K562 (cell line): Measurements from ENCODE around the gene RSRP1.

Source experiments
- ATF2 ChIP-seq: sonication (generic); formaldehyde crosslinking; IDR thresholded peaks from 2 replicates; pipeline ENCODE4 v1.8.1; 2022; ENCODE audit warnings: missing genetic modification reagents
- ATF7 ChIP-seq: fragments of 450-650 bp; IDR thresholded peaks from 2 replicates; pipeline ENCODE4 v1.7.1; 2014; ENCODE audit warnings: mild to moderate bottlenecking, moderate library complexity
- CTCF ChIP-seq, 3 experiments: IDR thresholded peaks in 2 of 3; conservative IDR thresholded peaks in 1 of 3; 2 replicates each; pipeline ENCODE4 v1.5.1; 2011 to 2012; ENCODE audit warnings: low read length in 3 of 3, mild to moderate bottlenecking in 3 of 3, control low read depth in 2 of 3, improper control_type of control experiment in 1 of 3, inconsistent platforms in 1 of 3, low read depth in 1 of 3, mixed read lengths in 1 of 3, moderate library complexity in 1 of 3; ENCODE audit not compliant: insufficient read depth in 2 of 3
- DACH1 ChIP-seq: fragments of 450-650 bp; IDR thresholded peaks from 2 replicates; pipeline ENCODE4 v1.6.1; 2018; ENCODE audit not compliant: partially characterized antibody
- EGR1 ChIP-seq: fragments of 450-650 bp; conservative IDR thresholded peaks from 2 replicates; pipeline ENCODE4 v1.6.1; 2017; ENCODE audit warnings: mild to moderate bottlenecking
- ELF4 ChIP-seq: fragments of 450-650 bp; formaldehyde crosslinking; IDR thresholded peaks from 2 replicates; pipeline ENCODE4 v1.4.0; 2022; ENCODE audit warnings: missing genetic modification characterization
- FOXJ3 ChIP-seq: sonication (generic); formaldehyde crosslinking; IDR thresholded peaks from 2 replicates; pipeline ENCODE4 v1.4.0; 2020; ENCODE audit warnings: mild to moderate bottlenecking, missing genetic modification reagents
- NBN ChIP-seq: fragments of 450-650 bp; IDR thresholded peaks from 2 replicates; pipeline ENCODE4 v1.6.1; 2016; ENCODE audit warnings: low read depth, mild to moderate bottlenecking
- POLR2AphosphoS5 ChIP-seq: IDR thresholded peaks from 2 replicates; pipeline ENCODE4 v1.6.1; 2011; ENCODE audit warnings: mild to moderate bottlenecking, low read depth, low read length, moderate library complexity; ENCODE audit not compliant: control insufficient read depth, insufficient read depth
- THRA ChIP-seq: fragments of 450-650 bp; IDR thresholded peaks from 2 replicates; pipeline ENCODE4 v1.6.1; 2017; ENCODE audit warnings: mild to moderate bottlenecking, moderate library complexity
- USF1 ChIP-seq: sonication (generic); formaldehyde crosslinking; IDR thresholded peaks from 2 replicates; pipeline ENCODE4 v1.9.0; 2022; ENCODE audit warnings: mild to moderate bottlenecking, missing genetic modification reagents
- ZBED1 ChIP-seq: IDR thresholded peaks from 2 replicates; pipeline ENCODE4 v1.6.1; 2014
- ZFP91 ChIP-seq: sonication (generic); formaldehyde crosslinking; IDR thresholded peaks from 2 replicates; pipeline ENCODE4 v1.8.0; 2022; ENCODE audit warnings: mild to moderate bottlenecking, missing genetic modification reagents
- ZNF24 ChIP-seq: fragments of 450-650 bp; IDR thresholded peaks from 2 replicates; pipeline ENCODE4 v1.6.1; 2016

GRCh38 chr1:25239681-25240541 lies 7.3 kb downstream of the RSRP1 start:
- TF ChIP-seq ZFP91 = 0 out of 2 replicates have a peak, but pooled peaks have one; percentile 41
- peak; percentile 85 for TF ChIP-seq ATF7
- TF ChIP-seq POLR2AphosphoS5 = peak; percentile 81; the same call in 1 of the 2 replicates
- TF ChIP-seq EGR1 = no peak
- no peak for TF ChIP-seq THRA
- peak; percentile 38; the same call in 1 of the 2 replicates for TF ChIP-seq USF1 (CRISPR knock-in tag)
- TF ChIP-seq ATF2 (CRISPR knock-in tag) = no peak
- TF ChIP-seq ZBED1 = peak; percentile 77
- TF ChIP-seq CTCF (IDR thresholded peaks at IDR 0.05 in 2 of 3, conservative IDR thresholded peaks at IDR 0.05 in 1 of 3; ENCODE audit: insufficient read depth in 2 of 3, low read depth in 1 of 3, low read length in 3 of 3) = peak; percentile 82 to 85 (median 82)
- no peak for TF ChIP-seq FOXJ3
- peak; percentile 95 for TF ChIP-seq ZNF24
- TF ChIP-seq DACH1 = no peak
- TF ChIP-seq ELF4 (CRISPR knock-in tag) = peak; percentile 29; the same call in 1 of the 2 replicates
- peak; percentile 67; the same call in 1 of the 2 replicates for TF ChIP-seq NBN
